IPS-18a (cell line): ENCODE data around the gene KCTD17.

Experiments
- H3K27ac ChIP-seq: one replicate; pipeline ENCODE4 v1.5.1; 2013; ENCODE audit warnings: low read length
- H3K27me3 ChIP-seq: one replicate; pipeline ENCODE4 v1.6.1; 2013; ENCODE audit warnings: mild to moderate bottlenecking, low read length; ENCODE audit not compliant: control insufficient read depth, insufficient read depth
- H3K36me3 ChIP-seq: one replicate; pipeline ENCODE4 v1.6.1; 2013; ENCODE audit warnings: low read depth, low read length; ENCODE audit not compliant: control insufficient read depth
- H3K4me1 ChIP-seq: one replicate; pipeline ENCODE4 v1.6.1; 2013; ENCODE audit warnings: low read depth, low read length; ENCODE audit not compliant: control insufficient read depth
- H3K4me3 ChIP-seq: one replicate; pipeline ENCODE4 v1.5.1; 2013; ENCODE audit warnings: low read length
- H3K9ac ChIP-seq: one replicate; pipeline ENCODE4 v1.6.1; 2013; ENCODE audit warnings: mild to moderate bottlenecking, low read length, moderate library complexity
- H3K9me3 ChIP-seq: one replicate; pipeline ENCODE4 v1.6.1; 2013; ENCODE audit warnings: low read depth, low read length; ENCODE audit not compliant: control insufficient read depth

Gene KCTD17

GRCh38 chr22:37047006-37047405, 4.5 kb upstream of the KCTD17 start:
- no peak overlapping the region for H3K9ac ChIP-seq
- H3K27me3 ChIP-seq, result peaks cover 5% of the 10 kb centered on the region
- no peaks in the 10 kb centered on the region for H3K9me3 ChIP-seq
- no peak overlapping the region for H3K4me3 ChIP-seq
- no peaks in the 10 kb centered on the region for H3K4me1 ChIP-seq
- no peak overlapping the region for H3K27ac ChIP-seq
- H3K36me3 ChIP-seq, result no peaks in the 10 kb centered on the region

- Histone ChIP-seq H3K4me1 (no peaks in the 10 kb centered on the region), H3K27me3 (peaks cover 5% of the 10 kb centered on the region), H3K27ac (no peak overlapping the region), H3K36me3 (no peaks in the 10 kb centered on the region), H3K9me3 (no peaks in the 10 kb centered on the region), H3K4me3 (no peak overlapping the region), H3K9ac (no peak overlapping the region)
These were observed 3.4 kb upstream of the KCTD17 start for GRCh38 chr22:37048133-37048532.

- Histone ChIP-seq H3K27me3 (peaks cover 5% of the 10 kb centered on the region), H3K4me3 (no peak overlapping the region), H3K4me1 (no peaks in the 10 kb centered on the region), H3K9me3 (no peaks in the 10 kb centered on the region), H3K27ac (no peak overlapping the region), H3K9ac (no peak overlapping the region), H3K36me3 (no peaks in the 10 kb centered on the region)
These were observed 2.3 kb upstream of the KCTD17 start for GRCh38 chr22:37049224-37049623.

GRCh38 chr22:37050913-37051312, 629 bp upstream of the KCTD17 start:
- Histone ChIP-seq H3K36me3 (no peaks in the 10 kb centered on the region), H3K4me1 (no peaks in the 10 kb centered on the region), H3K9ac (no peak overlapping the region), H3K27me3 (peaks cover 5% of the 10 kb centered on the region), H3K9me3 (no peaks in the 10 kb centered on the region), H3K27ac (no peak overlapping the region), H3K4me3 (no peak overlapping the region)

GRCh38 chr22:37052386-37053309, 1.1 kb downstream of the KCTD17 start:
- no peak overlapping the region for H3K27ac ChIP-seq
- H3K36me3 ChIP-seq, result peaks cover 9% of the 10 kb centered on the region
- peak overlapping the region; percentile 77 for H3K4me3 ChIP-seq
- H3K4me1 ChIP-seq, result no peaks in the 10 kb centered on the region
- H3K9me3 ChIP-seq, result no peaks in the 10 kb centered on the region
- peaks cover 5% of the 10 kb centered on the region for H3K27me3 ChIP-seq
- peak overlapping the region; percentile 73 for H3K9ac ChIP-seq

- Histone ChIP-seq H3K4me1 (no peaks in the 10 kb centered on the region), H3K4me3 (no peak overlapping the region), H3K36me3 (peaks cover 12% of the 10 kb centered on the region), H3K27me3 (peaks cover 5% of the 10 kb centered on the region), H3K27ac (no peak overlapping the region), H3K9ac (no peak overlapping the region), H3K9me3 (no peaks in the 10 kb centered on the region)
These were observed 1.9 kb downstream of the KCTD17 start for GRCh38 chr22:37053310-37054055.

GRCh38 chr22:37054056-37054395, 2.5 kb downstream of the KCTD17 start:
- no peaks in the 10 kb centered on the region for H3K4me1 ChIP-seq
- no peak overlapping the region for H3K4me3 ChIP-seq
- H3K27me3 ChIP-seq, result peaks cover 5% of the 10 kb centered on the region
- no peaks in the 10 kb centered on the region for H3K9me3 ChIP-seq
- H3K36me3 ChIP-seq, result peaks cover 12% of the 10 kb centered on the region
- H3K27ac ChIP-seq, result no peak overlapping the region
- H3K9ac ChIP-seq, result no peak overlapping the region

GRCh38 chr22:37054600-37055365, 3.2 kb downstream of the KCTD17 start:
- no peak overlapping the region for H3K27ac ChIP-seq
- H3K4me3 ChIP-seq, result no peak overlapping the region
- H3K27me3 ChIP-seq, result peaks cover 5% of the 10 kb centered on the region
- no peaks in the 10 kb centered on the region for H3K4me1 ChIP-seq
- no peak overlapping the region for H3K9ac ChIP-seq
- H3K36me3 ChIP-seq, result peaks cover 12% of the 10 kb centered on the region
- no peaks in the 10 kb centered on the region for H3K9me3 ChIP-seq

- no peak overlapping the region for H3K4me3 ChIP-seq
- no peak overlapping the region for H3K9ac ChIP-seq
- H3K36me3 ChIP-seq, result peaks cover 12% of the 10 kb centered on the region
- H3K27ac ChIP-seq, result no peak overlapping the region
- no peaks in the 10 kb centered on the region for H3K27me3 ChIP-seq
- H3K4me1 ChIP-seq, result no peaks in the 10 kb centered on the region
- no peaks in the 10 kb centered on the region for H3K9me3 ChIP-seq
These were observed 4.7 kb downstream of the KCTD17 start for GRCh38 chr22:37056246-37056645.

- H3K4me1 ChIP-seq, result no peaks in the 10 kb centered on the region
- no peak overlapping the region for H3K4me3 ChIP-seq
- no peaks in the 10 kb centered on the region for H3K27me3 ChIP-seq
- peaks cover 12% of the 10 kb centered on the region for H3K36me3 ChIP-seq
- no peak overlapping the region for H3K9ac ChIP-seq
- no peak overlapping the region for H3K27ac ChIP-seq
- H3K9me3 ChIP-seq, result no peaks in the 10 kb centered on the region
These were observed 5.7 kb downstream of the KCTD17 start for GRCh38 chr22:37057226-37057625.

GRCh38 chr22:37057796-37058510, 6.4 kb downstream of the KCTD17 start:
- Histone ChIP-seq H3K27ac (no peak overlapping the region), H3K9ac (no peak overlapping the region), H3K36me3 (peaks cover 12% of the 10 kb centered on the region), H3K9me3 (no peaks in the 10 kb centered on the region), H3K27me3 (no peaks in the 10 kb centered on the region), H3K4me3 (no peak overlapping the region), H3K4me1 (peaks cover 3% of the 10 kb centered on the region)
